ENCODE results near the gene LZTR1.

DNA sequence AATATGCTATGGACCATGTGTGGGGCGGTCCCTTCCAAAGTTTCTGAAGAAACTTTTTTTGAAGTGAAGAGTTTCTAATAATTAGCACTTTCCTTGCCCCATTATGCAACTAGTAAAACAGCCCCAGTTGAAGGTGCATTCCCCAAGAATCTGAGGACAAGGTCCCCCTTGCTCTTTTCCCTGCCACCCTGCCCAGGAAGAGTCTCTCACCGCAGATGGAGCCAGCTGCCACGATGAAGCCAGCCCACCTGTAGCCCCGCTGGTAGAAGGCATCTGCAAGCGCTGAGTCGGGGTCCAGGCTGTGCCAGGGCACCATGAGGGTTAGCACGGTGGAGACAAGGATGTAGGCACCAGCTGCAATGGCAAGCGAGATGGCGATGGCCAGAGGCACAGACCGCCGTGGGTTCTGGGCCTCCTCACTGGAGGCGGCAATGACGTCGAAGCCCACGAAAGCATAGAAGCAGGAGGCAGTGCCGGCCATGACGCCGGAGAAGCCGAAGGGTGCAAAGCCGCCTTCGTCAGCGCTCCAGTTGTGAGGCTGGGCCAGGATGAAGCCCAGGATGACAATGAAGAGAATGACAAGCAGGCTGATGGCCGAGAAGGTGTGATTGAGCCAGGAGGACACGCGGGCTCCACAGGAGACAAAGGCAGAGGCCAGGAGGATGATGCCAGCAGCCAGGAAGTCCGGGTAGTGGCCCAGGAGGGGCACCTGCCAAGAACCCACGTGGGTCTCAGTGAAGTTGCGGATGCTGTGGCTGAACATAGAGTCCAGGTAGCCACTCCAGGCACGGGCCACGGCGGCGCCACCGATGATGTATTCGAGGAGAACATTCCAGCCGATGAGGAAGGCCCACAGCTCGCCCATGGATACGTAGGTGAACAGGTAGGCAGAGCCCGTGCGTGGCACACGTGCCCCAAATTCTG is 48.8 kb downstream of the LZTR1 start:
- TF ChIP-seq CTCF (IDR thresholded peaks at IDR 0.05) (no peak), POLR2A (IDR thresholded peaks at IDR 0.05) (no peak)
